HepG2 (cell line): ENCODE data around the gene PEBP1. TPM values are rescaled to one million over a fixed set of nuclear protein-coding genes. Genes with fewer than 3 reads are reported as not detected.

ENCODE experiments used
- FOXA1 ChIP-seq, 2 experiments: fragments of 450-650 bp in 1 of 2; sonication (generic) in 1 of 2; formaldehyde crosslinking in 1 of 2; IDR thresholded peaks; 2 replicates each; pipeline versions ENCODE4 v1.4.0 to v1.6.1; 2016 to 2020; ENCODE audit warnings: missing genetic modification reagents in 1 of 2
- FOXA3 ChIP-seq: IDR thresholded peaks from 2 replicates; pipeline ENCODE4 v1.6.1; 2016; ENCODE audit warnings: missing genetic modification reagents, missing compliant biosample characterization
- GTF2F1 ChIP-seq: fragments of 150-350 bp; IDR thresholded peaks from 2 replicates; pipeline ENCODE4 v1.6.1; 2014; ENCODE audit warnings: low read length
- MED13 ChIP-seq: sonication (generic); formaldehyde crosslinking; IDR thresholded peaks from 2 replicates; pipeline ENCODE4 v1.5.0; 2020; ENCODE audit warnings: missing genetic modification reagents
- MTA1 ChIP-seq: sonication (generic); formaldehyde crosslinking; IDR thresholded peaks from 2 replicates; pipeline ENCODE4 v1.4.0; 2020; ENCODE audit warnings: missing genetic modification reagents, mild to moderate bottlenecking, borderline replicate concordance
- NCOA5 ChIP-seq: sonication (generic); formaldehyde crosslinking; IDR thresholded peaks from 2 replicates; pipeline ENCODE4 v1.4.0; 2020; ENCODE audit warnings: missing genetic modification reagents
- NFRKB ChIP-seq: fragments of 450-650 bp; IDR thresholded peaks from 2 replicates; pipeline ENCODE4 v1.6.1; 2017
- NONO ChIP-seq, 2 experiments: fragments of 450-650 bp in 1 of 2; sonication (generic) in 1 of 2; formaldehyde crosslinking in 1 of 2; IDR thresholded peaks in 1 of 2; conservative IDR thresholded peaks in 1 of 2; 2 replicates each; pipeline versions ENCODE4 v1.6.1 to v1.8.0; 2017 to 2022; ENCODE audit warnings: mild to moderate bottlenecking in 1 of 2, missing genetic modification reagents in 1 of 2, moderate library complexity in 1 of 2
- NR2C2 ChIP-seq: sonication (generic); formaldehyde crosslinking; IDR thresholded peaks from 2 replicates; pipeline ENCODE4 v1.4.0; 2020; ENCODE audit warnings: missing genetic modification reagents, mild to moderate bottlenecking, moderate library complexity, borderline replicate concordance
- NR2F1 ChIP-seq, 2 experiments: fragments of 450-650 bp in 1 of 2; formaldehyde crosslinking in 1 of 2; IDR thresholded peaks; 2 replicates each; pipeline versions ENCODE4 v1.5.0 to v1.6.1; 2016 to 2020; ENCODE audit warnings: mild to moderate bottlenecking in 1 of 2, missing compliant biosample characterization in 1 of 2, missing genetic modification reagents in 1 of 2, moderate library complexity in 1 of 2
- PLRG1 ChIP-seq: fragments of 450-650 bp; conservative IDR thresholded peaks from 2 replicates; pipeline ENCODE4 v1.6.1; 2016
- RBAK ChIP-seq: sonication (generic); formaldehyde crosslinking; IDR thresholded peaks from 2 replicates; pipeline ENCODE4 v1.5.1; 2020; ENCODE audit warnings: mild to moderate bottlenecking, missing genetic modification reagents
- SIX4 ChIP-seq: sonication (generic); formaldehyde crosslinking; IDR thresholded peaks from 2 replicates; pipeline ENCODE4 v1.4.0; 2020; ENCODE audit warnings: missing genetic modification reagents
- ZNF337 ChIP-seq: sonication (generic); formaldehyde crosslinking; IDR thresholded peaks from 2 replicates; pipeline ENCODE4 v1.5.1; 2020; ENCODE audit warnings: missing genetic modification reagents, low read depth, mild to moderate bottlenecking, borderline replicate concordance
- ZNF354B ChIP-seq: sonication (generic); formaldehyde crosslinking; IDR thresholded peaks from 2 replicates; pipeline ENCODE4 v1.8.0; 2022; ENCODE audit warnings: mild to moderate bottlenecking, missing genetic modification reagents
- ZNF432 ChIP-seq: sonication (generic); formaldehyde crosslinking; IDR thresholded peaks from 2 replicates; pipeline ENCODE4 v1.5.0; 2020; ENCODE audit warnings: missing genetic modification reagents, mild to moderate bottlenecking, borderline replicate concordance
- ZNF556 ChIP-seq: sonication (generic); formaldehyde crosslinking; IDR thresholded peaks from 2 replicates; pipeline ENCODE4 v1.4.0; 2020; ENCODE audit warnings: mild to moderate bottlenecking, missing genetic modification reagents, borderline replicate concordance
- ZSCAN29 ChIP-seq: sonication (generic); formaldehyde crosslinking; conservative IDR thresholded peaks from 2 replicates; pipeline ENCODE4 v1.4.0; 2020; ENCODE audit warnings: mild to moderate bottlenecking, missing genetic modification reagents
- polyA plus RNA-seq, 8 experiments: library from polyadenylated mRNA; depleted of rRNA in 3 of 8; stranded (reverse) in 7 of 8; unstranded in 1 of 8; fragments of >200 nt; fragmentation: Illumina TruSeq in 4 of 8; extraction: Trizol in 4 of 8; gene quantifications; 2 replicates each; pipeline versions ENCODE4 v1.2.1 to v1.2.3, GENCODE V29; 2011 to 2016; ENCODE audit warnings: low read depth in 4 of 8, missing spikeins in 1 of 8, mixed read lengths in 1 of 8; ENCODE audit not compliant: insufficient read depth in 1 of 8
- total RNA-seq, 5 experiments: library from RNA; depleted of rRNA; stranded (reverse); fragments of >200 nt; fragmentation: Illumina TruSeq; extraction: Trizol; gene quantifications; 2 replicates each; pipeline ENCODE4 v1.2.3, GENCODE V29; 2016; ENCODE audit warnings: low read depth in 1 of 5
- TF ChIP-seq, protein P1 (sequence below): sonication (generic); formaldehyde crosslinking; IDR thresholded peaks from 2 replicates; pipeline ENCODE4 v1.9.0; 2022; ENCODE audit warnings: missing genetic modification reagents, mild to moderate bottlenecking, borderline replicate concordance
- TF ChIP-seq, protein P2 (sequence below): sonication (generic); formaldehyde crosslinking; IDR thresholded peaks from 2 replicates; pipeline ENCODE4 v1.4.0; 2020; ENCODE audit warnings: missing genetic modification reagents, mild to moderate bottlenecking, borderline replicate concordance
- TF ChIP-seq, protein P3 (sequence below): IDR thresholded peaks from 2 replicates; pipeline ENCODE4 v1.6.1; 2016; ENCODE audit warnings: mild to moderate bottlenecking
- TF ChIP-seq, protein P4 (sequence below): sonication (generic); formaldehyde crosslinking; IDR thresholded peaks from 2 replicates; pipeline ENCODE4 v1.4.0; 2020; ENCODE audit warnings: mild to moderate bottlenecking, missing genetic modification reagents
- TF ChIP-seq, protein P5 (sequence below): sonication (generic); formaldehyde crosslinking; IDR thresholded peaks from 2 replicates; pipeline ENCODE4 v1.4.0; 2020; ENCODE audit warnings: missing genetic modification reagents

The PEBP1 gene
- total and polyA plus RNA-seq, 2 of the 13 experiments (the other 11 are each of a cell fraction or from before 2014, with no cell fraction given), result 538 to 1,505 TPM

DNA sequence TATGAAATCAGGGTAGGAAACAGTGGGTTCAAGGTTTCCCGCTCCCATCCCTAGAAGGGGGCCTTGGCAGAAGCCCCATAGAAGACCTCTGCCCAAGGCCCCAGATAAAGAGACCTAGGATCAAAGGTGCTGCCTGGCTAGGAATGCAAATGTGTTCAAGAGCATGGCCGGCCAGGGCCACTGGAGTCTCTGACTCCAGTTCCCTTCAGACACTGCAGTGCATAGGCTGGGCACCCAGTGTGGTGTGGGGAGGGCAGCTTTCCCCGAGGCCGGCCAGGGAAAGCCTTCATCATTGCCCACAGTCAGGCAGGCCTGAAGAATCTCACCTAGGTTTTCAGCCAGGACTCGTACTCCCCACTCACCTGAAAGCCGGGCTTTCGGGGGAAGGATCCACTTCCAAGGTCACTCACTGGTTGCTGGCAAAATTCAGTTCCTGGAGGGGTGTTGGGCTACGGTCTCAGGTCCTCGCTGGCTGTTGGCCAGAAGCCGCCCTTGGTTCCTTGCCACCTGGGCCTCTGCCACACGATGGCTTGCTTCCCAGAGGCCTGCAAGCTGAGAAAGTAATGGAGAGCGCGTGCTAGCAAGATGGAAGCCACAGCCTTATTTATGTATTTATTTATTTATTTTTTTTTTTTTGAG, 9.7 kb upstream of the PEBP1 start (continued):
- TF ChIP-seq, protein P1, sequence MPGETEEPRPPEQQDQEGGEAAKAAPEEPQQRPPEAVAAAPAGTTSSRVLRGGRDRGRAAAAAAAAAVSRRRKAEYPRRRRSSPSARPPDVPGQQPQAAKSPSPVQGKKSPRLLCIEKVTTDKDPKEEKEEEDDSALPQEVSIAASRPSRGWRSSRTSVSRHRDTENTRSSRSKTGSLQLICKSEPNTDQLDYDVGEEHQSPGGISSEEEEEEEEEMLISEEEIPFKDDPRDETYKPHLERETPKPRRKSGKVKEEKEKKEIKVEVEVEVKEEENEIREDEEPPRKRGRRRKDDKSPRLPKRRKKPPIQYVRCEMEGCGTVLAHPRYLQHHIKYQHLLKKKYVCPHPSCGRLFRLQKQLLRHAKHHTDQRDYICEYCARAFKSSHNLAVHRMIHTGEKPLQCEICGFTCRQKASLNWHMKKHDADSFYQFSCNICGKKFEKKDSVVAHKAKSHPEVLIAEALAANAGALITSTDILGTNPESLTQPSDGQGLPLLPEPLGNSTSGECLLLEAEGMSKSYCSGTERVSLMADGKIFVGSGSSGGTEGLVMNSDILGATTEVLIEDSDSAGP (CRISPR knock-in tag), result peak; percentile 30; the same call in 1 of the 2 replicates
- TF ChIP-seq, protein P2, sequence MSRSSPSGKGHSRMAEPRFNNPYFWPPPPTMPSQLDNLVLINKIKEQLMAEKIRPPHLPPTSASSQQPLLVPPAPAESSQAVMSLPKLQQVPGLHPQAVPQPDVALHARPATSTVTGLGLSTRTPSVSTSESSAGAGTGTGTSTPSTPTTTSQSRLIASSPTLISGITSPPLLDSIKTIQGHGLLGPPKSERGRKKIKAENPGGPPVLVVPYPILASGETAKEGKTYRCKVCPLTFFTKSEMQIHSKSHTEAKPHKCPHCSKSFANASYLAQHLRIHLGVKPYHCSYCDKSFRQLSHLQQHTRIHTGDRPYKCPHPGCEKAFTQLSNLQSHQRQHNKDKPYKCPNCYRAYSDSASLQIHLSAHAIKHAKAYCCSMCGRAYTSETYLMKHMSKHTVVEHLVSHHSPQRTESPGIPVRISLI (CRISPR knock-in tag), result 0 out of 2 replicates have a peak, but pooled peaks have one; percentile 25
- TF ChIP-seq, protein P3, sequence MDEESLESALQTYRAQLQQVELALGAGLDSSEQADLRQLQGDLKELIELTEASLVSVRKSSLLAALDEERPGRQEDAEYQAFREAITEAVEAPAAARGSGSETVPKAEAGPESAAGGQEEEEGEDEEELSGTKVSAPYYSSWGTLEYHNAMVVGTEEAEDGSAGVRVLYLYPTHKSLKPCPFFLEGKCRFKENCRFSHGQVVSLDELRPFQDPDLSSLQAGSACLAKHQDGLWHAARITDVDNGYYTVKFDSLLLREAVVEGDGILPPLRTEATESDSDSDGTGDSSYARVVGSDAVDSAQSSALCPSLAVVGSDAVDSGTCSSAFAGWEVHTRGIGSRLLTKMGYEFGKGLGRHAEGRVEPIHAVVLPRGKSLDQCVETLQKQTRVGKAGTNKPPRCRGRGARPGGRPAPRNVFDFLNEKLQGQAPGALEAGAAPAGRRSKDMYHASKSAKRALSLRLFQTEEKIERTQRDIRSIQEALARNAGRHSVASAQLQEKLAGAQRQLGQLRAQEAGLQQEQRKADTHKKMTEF (CRISPR knock-in tag), result peak; percentile 68; the same call in 1 of the 2 replicates
- TF ChIP-seq NR2F1 (CRISPR knock-in tag; IDR thresholded peaks at IDR 0.05), result peak; percentile 47 to 58; a peak in 3 of 4 replicates
- no peak for TF ChIP-seq ZNF432
- no peak for TF ChIP-seq SIX4 (CRISPR knock-in tag)
- no peak for TF ChIP-seq PLRG1
- TF ChIP-seq NCOA5 (CRISPR knock-in tag), result no peak
- no peak for TF ChIP-seq ZNF337
- TF ChIP-seq GTF2F1, result no peak
- no peak for TF ChIP-seq RBAK (CRISPR knock-in tag)
- TF ChIP-seq MED13 (CRISPR knock-in tag), result no peak
- TF ChIP-seq ZNF354B (CRISPR knock-in tag), result no peak
- no peak for TF ChIP-seq NFRKB
- TF ChIP-seq, protein P4, sequence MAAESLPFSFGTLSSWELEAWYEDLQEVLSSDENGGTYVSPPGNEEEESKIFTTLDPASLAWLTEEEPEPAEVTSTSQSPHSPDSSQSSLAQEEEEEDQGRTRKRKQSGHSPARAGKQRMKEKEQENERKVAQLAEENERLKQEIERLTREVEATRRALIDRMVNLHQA (CRISPR knock-in tag), result no peak
- no peak for TF ChIP-seq NONO (IDR thresholded peaks at IDR 0.05)
- no peak for TF ChIP-seq NONO (CRISPR knock-in tag; conservative IDR thresholded peaks at IDR 0.05)
- peak; percentile 82; the same call in 1 of the 2 replicates for TF ChIP-seq ZNF556
- no peak for TF ChIP-seq FOXA1 (IDR thresholded peaks at IDR 0.05)
- TF ChIP-seq FOXA1 (CRISPR knock-in tag; IDR thresholded peaks at IDR 0.05), result peak; percentile 14; the same call in 1 of the 2 replicates
- TF ChIP-seq MTA1 (CRISPR knock-in tag), result peak; percentile 84; the same call in 1 of the 2 replicates
- TF ChIP-seq, protein P5, sequence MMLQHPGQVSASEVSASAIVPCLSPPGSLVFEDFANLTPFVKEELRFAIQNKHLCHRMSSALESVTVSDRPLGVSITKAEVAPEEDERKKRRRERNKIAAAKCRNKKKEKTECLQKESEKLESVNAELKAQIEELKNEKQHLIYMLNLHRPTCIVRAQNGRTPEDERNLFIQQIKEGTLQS (CRISPR knock-in tag), result 0 out of 2 replicates have a peak, but pooled peaks have one; percentile 4
- TF ChIP-seq ZSCAN29 (CRISPR knock-in tag), result no peak
- peak; percentile 56; the same call in 1 of the 2 replicates for TF ChIP-seq FOXA3
- TF ChIP-seq NR2C2 (CRISPR knock-in tag), result no peak
